H9 (cell line): ENCODE data around the gene GCK. TPM values are rescaled to one million over a fixed set of nuclear protein-coding genes. Genes with fewer than 3 reads are reported as not detected.
"Not testable (repeated sequence)": the region's sequence is repeated elsewhere in the genome, so short reads cannot be mapped to it uniquely, and the experiment has no call there.

Experiments used
- DNase-seq: peaks from one replicate; pipeline ENCODE4 v3.0.0-alpha.2; 2017
- H2AFZ ChIP-seq: one replicate; pipeline ENCODE4 v1.6.1; 2013; ENCODE audit warnings: mild to moderate bottlenecking, low read length, control low read depth, moderate library complexity
- H2AK5ac ChIP-seq: 2 replicates; pipeline ENCODE4 v1.6.1; 2013; ENCODE audit warnings: low read length, control low read depth, mixed read lengths; ENCODE audit not compliant: insufficient read length
- H2BK120ac ChIP-seq: one replicate; pipeline ENCODE4 v1.6.1; 2013; ENCODE audit warnings: low read depth, mild to moderate bottlenecking, low read length, control low read depth, inconsistent platforms; ENCODE audit not compliant: poor library complexity, severe bottlenecking
- H2BK12ac ChIP-seq: 2 replicates; pipeline ENCODE4 v1.6.1; 2013; ENCODE audit warnings: low read length, control low read depth, mixed read lengths, low read depth; ENCODE audit not compliant: insufficient read length
- H2BK15ac ChIP-seq: 2 replicates; pipeline ENCODE4 v1.6.1; 2013; ENCODE audit warnings: low read depth, low read length, control low read depth
- H2BK20ac ChIP-seq: one replicate; pipeline ENCODE4 v1.6.1; 2013; ENCODE audit warnings: low read depth, mild to moderate bottlenecking, low read length, control low read depth, inconsistent platforms; ENCODE audit not compliant: poor library complexity, severe bottlenecking
- H2BK5ac ChIP-seq: 2 replicates; pipeline ENCODE4 v1.6.1; 2013; ENCODE audit warnings: low read length, control low read depth, mixed read lengths; ENCODE audit not compliant: insufficient read length
- H3K14ac ChIP-seq: 2 replicates; pipeline ENCODE4 v1.6.1; 2013; ENCODE audit warnings: low read length, control low read depth; ENCODE audit not compliant: insufficient read depth
- H3K18ac ChIP-seq: 2 replicates; pipeline ENCODE4 v1.6.1; 2013; ENCODE audit warnings: low read depth, mild to moderate bottlenecking, mixed read lengths, low read length, control low read depth; ENCODE audit not compliant: insufficient read length
- H3K23ac ChIP-seq: 2 replicates; pipeline ENCODE4 v1.6.1; 2013; ENCODE audit warnings: low read length, control low read depth, mixed read lengths, low read depth; ENCODE audit not compliant: insufficient read length
- H3K23me2 ChIP-seq: 2 replicates; pipeline ENCODE4 v1.6.1; 2013; ENCODE audit warnings: low read depth, mild to moderate bottlenecking, mixed read lengths, low read length, control low read depth; ENCODE audit not compliant: insufficient read length, poor library complexity, severe bottlenecking
- H3K27ac ChIP-seq: 2 replicates; pipeline ENCODE4 v1.5.1; 2013; ENCODE audit warnings: low read length, control low read depth, mixed read lengths, low read depth; ENCODE audit not compliant: insufficient read length
- H3K27me3 ChIP-seq: 2 replicates; pipeline ENCODE4 v1.6.1; 2013; ENCODE audit warnings: low read length, control low read depth, inconsistent platforms; ENCODE audit not compliant: insufficient read depth
- H3K4ac ChIP-seq: 2 replicates; pipeline ENCODE4 v1.6.1; 2013; ENCODE audit warnings: low read depth, mild to moderate bottlenecking, control low read depth, inconsistent platforms, low read length, moderate library complexity
- H3K4me1 ChIP-seq: 2 replicates; pipeline ENCODE4 v1.6.1; 2013; ENCODE audit warnings: low read length, control low read depth, inconsistent platforms; ENCODE audit not compliant: insufficient read depth
- H3K4me2 ChIP-seq: 2 replicates; pipeline ENCODE4 v1.6.1; 2013; ENCODE audit warnings: low read length, control low read depth, mixed read lengths; ENCODE audit not compliant: insufficient read length, insufficient read depth
- H3K56ac ChIP-seq: 2 replicates; pipeline ENCODE4 v1.6.1; 2013; ENCODE audit warnings: low read depth, mild to moderate bottlenecking, mixed read lengths, low read length, control low read depth; ENCODE audit not compliant: insufficient read length
- H3K79me1 ChIP-seq: 2 replicates; pipeline ENCODE4 v1.6.1; 2013; ENCODE audit warnings: low read depth, mild to moderate bottlenecking, moderate library complexity, low read length, control low read depth, inconsistent platforms; ENCODE audit not compliant: insufficient read depth, poor library complexity, severe bottlenecking
- H3K79me2 ChIP-seq: 2 replicates; pipeline ENCODE4 v1.6.1; 2013; ENCODE audit warnings: low read length, control low read depth, inconsistent platforms; ENCODE audit not compliant: insufficient read depth
- H3K9ac ChIP-seq: 2 replicates; pipeline ENCODE4 v1.6.1; 2013; ENCODE audit warnings: low read length, control low read depth, mixed read lengths; ENCODE audit not compliant: insufficient read length; ENCODE audit errors: extremely low read depth
- H3K9me3 ChIP-seq: one replicate; pipeline ENCODE4 v1.6.1; 2013; ENCODE audit warnings: low read depth, low read length, inconsistent platforms; ENCODE audit not compliant: control insufficient read depth
- H3T11ph ChIP-seq: one replicate; pipeline ENCODE4 v1.6.1; 2013; ENCODE audit warnings: mild to moderate bottlenecking, low read length, control low read depth, inconsistent platforms
- H4K20me1 ChIP-seq: one replicate; pipeline ENCODE4 v1.6.1; 2013; ENCODE audit not compliant: control insufficient read depth, insufficient read length, insufficient read depth
- H4K5ac ChIP-seq: 2 replicates; pipeline ENCODE4 v1.6.1; 2013; ENCODE audit warnings: low read depth, mild to moderate bottlenecking, mixed read lengths, low read length, control low read depth; ENCODE audit not compliant: insufficient read length
- H4K8ac ChIP-seq: replicated peaks from 2 replicates; pipeline ENCODE4 v1.6.1; 2013; ENCODE audit warnings: low read length, control low read depth, mixed read lengths, low read depth; ENCODE audit not compliant: insufficient read length
- H4K91ac ChIP-seq: 2 replicates; pipeline ENCODE4 v1.6.1; 2013; ENCODE audit warnings: low read depth, mild to moderate bottlenecking, moderate library complexity, mixed read lengths, low read length, control low read depth; ENCODE audit not compliant: insufficient read length
- H3K27ac Mint-ChIP-seq, 3 experiments: 2 replicates in 2 of 3; 3 replicates in 1 of 3; pipeline ENCODE4 v1.8.0; 2020 to 2021; ENCODE audit warnings: mixed read lengths in 3 of 3, mild to moderate bottlenecking in 1 of 3, moderate library complexity in 1 of 3
- H3K27me3 Mint-ChIP-seq: 2 replicates; pipeline ENCODE4 v1.8.0; 2021; ENCODE audit warnings: low read depth, mild to moderate bottlenecking, moderate library complexity, mixed read lengths
- H3K36me3 Mint-ChIP-seq, 3 experiments: 2 replicates in 2 of 3; 3 replicates in 1 of 3; pipeline ENCODE4 v1.8.0; 2020 to 2021; ENCODE audit warnings: low read depth in 3 of 3, mixed read lengths in 3 of 3; ENCODE audit not compliant: insufficient read depth in 1 of 3
- H3K4me1 Mint-ChIP-seq, 2 experiments: 2 replicates each; pipeline ENCODE4 v1.8.0; 2020; ENCODE audit warnings: mixed read lengths in 2 of 2
- H3K4me3 Mint-ChIP-seq, 2 experiments: 2 replicates in 1 of 2; 3 replicates in 1 of 2; pipeline ENCODE4 v1.8.0; 2020 to 2021; ENCODE audit warnings: mild to moderate bottlenecking in 2 of 2, mixed read lengths in 2 of 2, moderate library complexity in 1 of 2
- H3K9me3 Mint-ChIP-seq, 2 experiments: 2 replicates in 1 of 2; 3 replicates in 1 of 2; pipeline ENCODE4 v1.8.0; 2020; ENCODE audit warnings: mild to moderate bottlenecking in 2 of 2, mixed read lengths in 2 of 2, moderate library complexity in 1 of 2
- CTCF ChIP-seq: fragments of 200-600 bp; sonication (generic); conservative IDR thresholded peaks from 3 replicates; pipeline ENCODE4 v1.8.0; 2021; ENCODE audit warnings: antibody characterized with exemption, mild to moderate bottlenecking
- WGBS: extraction: QIAGEN DNeasy Blood & Tissue Kit; methylation state at CpG from one replicate; pipeline ENCODE4 v1.1.7; 2013; ENCODE audit warnings: missing lambda C conversion rate, low lambda C conversion rate, mixed read lengths; ENCODE audit not compliant: insufficient read length; ENCODE audit errors: extremely low coverage; 5-methylcytosine and 5-hydroxymethylcytosine counted together
- total RNA-seq: library from RNA; stranded (reverse); gene quantifications from 2 replicates; pipeline ENCODE4 v1.2.1, GENCODE V29; 2021

GCK gene
- total RNA-seq, 1 experiment from 2014 or later: 0.98 TPM

- no peak overlapping the region for H3K4me2 ChIP-seq
- H3K27me3 ChIP-seq: no peaks in the 10 kb centered on the region; the same call in 1 of the 2 replicates
- H2BK15ac ChIP-seq: no peak overlapping the region
- no peak overlapping the region for H2BK120ac ChIP-seq
- H4K20me1 ChIP-seq: no peaks in the 10 kb centered on the region
- no peak overlapping the region for H3K4ac ChIP-seq
- no peak overlapping the region for H2BK20ac ChIP-seq
- Mint-ChIP-seq H3K9me3 (peaks cover 8 to 9% of the 10 kb centered on the region in 2 experiments), H3K36me3 (peaks cover 0 to 5% (median 0%) of the 10 kb centered on the region in 3 experiments; a peak in 3 of 7 replicates), H3K4me3 (no peak overlapping the region), H3K27me3 (peaks cover 62% of the 10 kb centered on the region), H3K4me1 (peaks cover 8 to 20% of the 10 kb centered on the region in 2 experiments), H3K27ac (no peak overlapping the region)
- H3K79me1 ChIP-seq: peaks cover 2% of the 10 kb centered on the region
- H4K91ac ChIP-seq: no peak overlapping the region
- no peak for DNase-seq
- H3K56ac ChIP-seq: no peak overlapping the region
- no peak overlapping the region for H2BK12ac ChIP-seq
- no peak overlapping the region for H4K5ac ChIP-seq
- no peak overlapping the region for H2AFZ ChIP-seq
- no peak for TF ChIP-seq CTCF
- no peak overlapping the region for H3K18ac ChIP-seq
- H2BK5ac ChIP-seq: no peak overlapping the region
- H3K9ac ChIP-seq: no peak overlapping the region
- H3K9me3 ChIP-seq: no peaks in the 10 kb centered on the region
- no peak overlapping the region for H3K27ac ChIP-seq
- no peak overlapping the region for H3K14ac ChIP-seq
- no peaks in the 10 kb centered on the region for H3K4me1 ChIP-seq
- H3K23ac ChIP-seq: no peak overlapping the region
- no peak overlapping the region for H2AK5ac ChIP-seq
- no peak overlapping the region for H4K8ac ChIP-seq
- peaks cover 11% of the 10 kb centered on the region for H3K23me2 ChIP-seq
- H3K79me2 ChIP-seq: no peaks in the 10 kb centered on the region; the same call in 1 of the 2 replicates
- no peak overlapping the region for H3T11ph ChIP-seq
Measured at GRCh38 chr7:44127161-44127560, 62.1 kb downstream of the GCK start.

- no CpG with 5 or more reads among the region's 4 CpGs for WGBS
- not testable (repeated sequence) for H3T11ph ChIP-seq, H3K27me3 ChIP-seq, H3K4ac ChIP-seq, H3K9me3 ChIP-seq, H4K5ac ChIP-seq, DNase-seq, H3K9ac ChIP-seq, H3K9me3 Mint-ChIP-seq, H2BK120ac ChIP-seq, H2BK12ac ChIP-seq, H3K79me2 ChIP-seq, H2AK5ac ChIP-seq, H3K56ac ChIP-seq, H2BK20ac ChIP-seq, H3K27ac Mint-ChIP-seq, H3K4me3 Mint-ChIP-seq, H3K4me1 ChIP-seq, H4K8ac ChIP-seq, H2BK5ac ChIP-seq, H3K23ac ChIP-seq, H3K27ac ChIP-seq, H3K18ac ChIP-seq, H3K14ac ChIP-seq, H3K79me1 ChIP-seq, H3K4me2 ChIP-seq, H2BK15ac ChIP-seq, H4K91ac ChIP-seq, H2AFZ ChIP-seq, H4K20me1 ChIP-seq
- peaks cover 0 to 11% (median 2%) of the 10 kb centered on the region in 3 experiments; a peak in 5 of 7 replicates for H3K36me3 Mint-ChIP-seq
- H3K23me2 ChIP-seq: peaks cover 11% of the 10 kb centered on the region
- peaks cover 57% of the 10 kb centered on the region for H3K27me3 Mint-ChIP-seq
- peaks cover 10 to 17% of the 10 kb centered on the region in 2 experiments for H3K4me1 Mint-ChIP-seq
Measured at GRCh38 chr7:44126574-44126973, 62.7 kb downstream of the GCK start.
